Upper lobe of left lung (tissue), 4 donors: Measurements from ENCODE around the gene ZNF367.

Source experiments
- POLR2A ChIP-seq, 4 donors: fragments of 450-650 bp; IDR thresholded peaks; one replicate each; pipeline ENCODE4 v1.5.1; 2016 to 2017; ENCODE audit warnings: antibody characterized with exemption in 4 of 4, mild to moderate bottlenecking in 2 of 4
- POLR2AphosphoS5 ChIP-seq, 2 donors: sonication (generic); formaldehyde crosslinking; IDR thresholded peaks; one replicate each; pipeline ENCODE4 v1.5.1; 2017; ENCODE audit warnings: antibody characterized with exemption in 2 of 2
- TF ChIP-seq, protein P1 (sequence below), 6 experiments: fragments of 450-650 bp in 4 of 6; fragments of 200-600 bp in 2 of 6; sonication (generic) in 2 of 6; IDR thresholded peaks; one replicate each; pipeline ENCODE4 v1.5.1; 2016 to 2019; ENCODE audit warnings: antibody characterized with exemption in 6 of 6

DNA sequence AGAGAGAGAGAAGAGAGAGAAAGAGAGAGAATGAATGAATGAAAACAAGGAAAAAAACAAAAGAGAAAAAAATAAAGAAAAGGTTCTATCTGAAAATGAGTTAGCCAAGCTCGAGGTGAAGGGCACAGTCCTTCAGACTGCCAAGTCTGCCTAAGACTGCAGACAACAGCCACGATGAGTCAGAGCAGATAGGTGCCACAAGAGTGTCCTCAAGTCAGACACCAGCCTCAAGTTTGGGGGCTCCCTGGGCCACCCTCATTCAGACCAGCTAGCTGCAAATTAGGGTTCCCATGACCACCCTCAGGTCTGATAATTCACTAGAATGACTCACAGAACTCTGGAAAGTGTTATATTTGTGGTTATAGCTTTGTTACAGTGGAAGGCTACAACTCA lies 17.9 kb upstream of the ZNF367 start:
- TF ChIP-seq, protein P1, sequence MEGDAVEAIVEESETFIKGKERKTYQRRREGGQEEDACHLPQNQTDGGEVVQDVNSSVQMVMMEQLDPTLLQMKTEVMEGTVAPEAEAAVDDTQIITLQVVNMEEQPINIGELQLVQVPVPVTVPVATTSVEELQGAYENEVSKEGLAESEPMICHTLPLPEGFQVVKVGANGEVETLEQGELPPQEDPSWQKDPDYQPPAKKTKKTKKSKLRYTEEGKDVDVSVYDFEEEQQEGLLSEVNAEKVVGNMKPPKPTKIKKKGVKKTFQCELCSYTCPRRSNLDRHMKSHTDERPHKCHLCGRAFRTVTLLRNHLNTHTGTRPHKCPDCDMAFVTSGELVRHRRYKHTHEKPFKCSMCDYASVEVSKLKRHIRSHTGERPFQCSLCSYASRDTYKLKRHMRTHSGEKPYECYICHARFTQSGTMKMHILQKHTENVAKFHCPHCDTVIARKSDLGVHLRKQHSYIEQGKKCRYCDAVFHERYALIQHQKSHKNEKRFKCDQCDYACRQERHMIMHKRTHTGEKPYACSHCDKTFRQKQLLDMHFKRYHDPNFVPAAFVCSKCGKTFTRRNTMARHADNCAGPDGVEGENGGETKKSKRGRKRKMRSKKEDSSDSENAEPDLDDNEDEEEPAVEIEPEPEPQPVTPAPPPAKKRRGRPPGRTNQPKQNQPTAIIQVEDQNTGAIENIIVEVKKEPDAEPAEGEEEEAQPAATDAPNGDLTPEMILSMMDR (IDR thresholded peaks at IDR 0.05): no peak
- no peak for TF ChIP-seq POLR2A (IDR thresholded peaks at IDR 0.05)
- no peak for TF ChIP-seq POLR2AphosphoS5 (IDR thresholded peaks at IDR 0.05)
